D721Med (cell line): ENCODE data around the gene FGD5.

Experiments used
- DNase-seq: peaks from one replicate; pipeline ENCODE4 v3.0.0; 2011; ENCODE audit warnings: low spot score; ENCODE audit not compliant: insufficient read length
- FAIRE-seq: peaks from 2 replicates; lab custom pipeline; 2011; peaks lifted over from hg19 to GRCh38; lab: Jason Lieb, UNC
- TF ChIP-seq, protein P1 (sequence below): IDR thresholded peaks from 2 replicates; pipeline ENCODE4 v1.5.1; 2012; ENCODE audit warnings: mild to moderate bottlenecking, control low read depth; ENCODE audit not compliant: insufficient read depth; ENCODE audit errors: missing control alignments

The FGD5 gene

DNA sequence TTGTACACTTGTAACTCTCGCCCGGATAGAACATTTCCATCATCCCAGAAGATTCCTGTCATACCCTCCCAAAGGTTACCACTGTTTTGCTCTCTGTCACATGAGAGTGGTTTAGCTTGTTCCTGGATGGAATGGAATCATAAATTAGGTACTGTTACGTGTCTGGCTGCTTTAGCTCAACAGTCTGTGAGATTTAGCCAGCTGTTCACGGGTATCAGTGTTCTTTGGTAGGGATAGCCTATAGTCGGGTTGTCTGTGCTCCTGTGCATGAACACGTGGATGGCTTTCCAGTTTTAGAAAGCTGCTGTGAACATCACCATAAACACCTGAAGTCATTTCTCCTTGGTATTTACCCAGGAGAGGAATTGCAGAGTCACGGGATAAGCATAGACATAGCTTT is 70.4 kb downstream of the FGD5 start:
- FAIRE-seq = no peak
- no peak for DNase-seq
- TF ChIP-seq, protein P1, sequence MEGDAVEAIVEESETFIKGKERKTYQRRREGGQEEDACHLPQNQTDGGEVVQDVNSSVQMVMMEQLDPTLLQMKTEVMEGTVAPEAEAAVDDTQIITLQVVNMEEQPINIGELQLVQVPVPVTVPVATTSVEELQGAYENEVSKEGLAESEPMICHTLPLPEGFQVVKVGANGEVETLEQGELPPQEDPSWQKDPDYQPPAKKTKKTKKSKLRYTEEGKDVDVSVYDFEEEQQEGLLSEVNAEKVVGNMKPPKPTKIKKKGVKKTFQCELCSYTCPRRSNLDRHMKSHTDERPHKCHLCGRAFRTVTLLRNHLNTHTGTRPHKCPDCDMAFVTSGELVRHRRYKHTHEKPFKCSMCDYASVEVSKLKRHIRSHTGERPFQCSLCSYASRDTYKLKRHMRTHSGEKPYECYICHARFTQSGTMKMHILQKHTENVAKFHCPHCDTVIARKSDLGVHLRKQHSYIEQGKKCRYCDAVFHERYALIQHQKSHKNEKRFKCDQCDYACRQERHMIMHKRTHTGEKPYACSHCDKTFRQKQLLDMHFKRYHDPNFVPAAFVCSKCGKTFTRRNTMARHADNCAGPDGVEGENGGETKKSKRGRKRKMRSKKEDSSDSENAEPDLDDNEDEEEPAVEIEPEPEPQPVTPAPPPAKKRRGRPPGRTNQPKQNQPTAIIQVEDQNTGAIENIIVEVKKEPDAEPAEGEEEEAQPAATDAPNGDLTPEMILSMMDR = no peak

DNA sequence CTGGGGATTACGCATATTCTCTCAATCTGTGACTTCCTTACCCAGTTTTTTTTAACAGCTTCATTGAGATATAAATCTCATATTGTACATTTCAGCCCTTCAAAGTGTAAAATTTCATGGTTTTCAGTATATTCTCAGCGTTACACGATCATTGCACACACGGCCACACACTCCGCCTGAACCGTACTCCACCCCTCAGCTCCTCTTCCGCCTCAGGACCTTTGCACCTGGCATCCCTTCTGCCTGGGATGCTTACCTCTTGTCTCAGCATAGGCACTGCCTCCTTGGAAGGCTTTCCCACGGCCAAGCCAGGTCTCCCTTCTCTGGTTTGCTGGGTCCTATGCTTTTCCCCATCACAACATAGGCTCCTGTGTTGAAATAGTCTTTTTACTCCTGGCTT is 71.2 kb downstream of the FGD5 start:
- TF ChIP-seq, protein P1 = no peak
- FAIRE-seq = no peak
- no peak for DNase-seq

DNA sequence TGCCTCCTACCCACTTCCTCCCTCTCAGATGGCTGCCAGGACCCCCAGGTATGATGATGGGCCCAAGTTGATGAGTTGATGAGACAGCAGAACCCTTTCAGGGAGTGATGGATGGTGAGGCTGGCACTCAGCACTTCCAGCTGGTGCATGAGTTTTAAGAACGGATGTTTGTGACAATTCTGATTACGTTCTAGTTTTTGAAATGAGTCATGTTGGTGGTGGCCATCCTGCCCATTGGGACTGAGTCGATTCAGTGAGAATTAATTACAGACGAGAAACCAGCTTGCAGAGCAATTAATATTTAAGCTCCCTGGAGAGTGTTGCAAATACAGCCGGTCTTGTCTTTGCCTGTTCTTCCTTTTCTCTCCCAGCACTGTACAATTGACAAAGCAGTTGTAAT is 71.7 kb downstream of the FGD5 start:
- FAIRE-seq = no peak
- TF ChIP-seq, protein P1 = no peak
- no peak for DNase-seq

DNA sequence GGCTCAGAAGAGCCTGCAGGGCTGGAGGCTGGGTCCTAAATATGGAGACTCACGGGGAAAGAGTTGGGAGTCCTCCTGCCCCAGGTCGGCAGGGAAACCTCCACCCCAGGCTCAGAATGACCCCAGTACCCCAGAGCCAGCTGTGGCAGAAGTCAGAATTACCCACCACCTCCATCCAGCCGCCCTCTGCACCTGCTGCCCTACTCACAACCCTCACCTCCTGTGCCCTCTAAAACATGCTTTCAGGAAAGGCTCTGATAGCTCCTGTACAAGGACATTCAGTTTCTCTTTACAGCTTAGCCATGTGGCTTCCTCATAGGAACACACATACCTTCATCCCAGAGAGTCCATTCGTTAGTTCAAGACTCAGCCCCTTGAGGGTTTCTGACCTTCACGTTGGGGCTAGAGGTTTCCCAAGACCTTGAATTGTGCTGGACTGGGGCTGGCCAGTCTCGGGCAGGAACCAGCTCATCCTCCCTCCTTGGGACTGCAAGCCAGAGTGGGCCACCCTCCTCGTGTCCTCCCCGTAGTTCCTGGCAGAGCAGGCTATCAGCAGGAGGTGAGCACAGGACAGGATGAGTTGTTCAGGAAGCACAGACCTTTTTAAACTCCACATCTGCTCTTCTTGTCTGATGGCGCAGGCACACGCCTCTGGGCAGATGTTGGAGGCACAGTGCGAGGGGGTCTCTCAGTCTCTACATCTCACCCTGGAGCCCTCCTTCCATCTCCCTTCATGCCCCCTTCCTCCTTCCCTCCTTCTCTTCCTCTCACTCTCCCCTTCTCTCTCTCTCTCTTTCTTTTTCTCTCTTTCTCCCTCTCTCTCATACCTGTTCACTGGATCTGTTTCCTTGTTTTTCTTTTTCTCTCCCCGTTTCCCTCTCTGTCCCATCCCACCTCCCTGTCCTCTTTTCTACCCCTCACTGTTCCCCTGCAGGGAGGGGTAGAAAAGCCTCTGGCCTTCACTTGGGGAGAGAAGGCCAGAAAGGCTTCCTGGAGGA is 72.7 kb downstream of the FGD5 start:
- no peak for DNase-seq
- TF ChIP-seq, protein P1 = no peak
- FAIRE-seq = no peak

DNA sequence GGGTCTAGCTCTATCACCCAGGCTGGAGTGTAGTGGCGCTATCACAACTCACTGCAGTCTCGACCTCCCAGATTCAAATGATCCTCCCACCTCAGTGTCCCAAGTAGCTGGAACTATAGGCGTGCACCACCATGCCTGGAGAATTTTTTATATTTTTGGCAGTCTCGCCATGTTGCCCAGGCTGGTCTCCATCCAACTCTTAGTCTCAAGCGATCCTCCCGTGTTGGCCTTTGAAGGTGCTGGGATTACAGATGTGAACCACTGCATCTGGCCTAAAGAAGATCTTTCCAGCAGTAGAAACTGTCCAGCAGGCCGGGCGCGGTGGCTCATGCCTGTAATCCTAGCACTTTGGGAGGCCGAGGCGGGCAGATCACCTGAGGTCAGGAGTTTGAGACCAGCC is 73.5 kb downstream of the FGD5 start:
- FAIRE-seq (no peak), DNase-seq (no peak)
- TF ChIP-seq, protein P1 = no peak

DNA sequence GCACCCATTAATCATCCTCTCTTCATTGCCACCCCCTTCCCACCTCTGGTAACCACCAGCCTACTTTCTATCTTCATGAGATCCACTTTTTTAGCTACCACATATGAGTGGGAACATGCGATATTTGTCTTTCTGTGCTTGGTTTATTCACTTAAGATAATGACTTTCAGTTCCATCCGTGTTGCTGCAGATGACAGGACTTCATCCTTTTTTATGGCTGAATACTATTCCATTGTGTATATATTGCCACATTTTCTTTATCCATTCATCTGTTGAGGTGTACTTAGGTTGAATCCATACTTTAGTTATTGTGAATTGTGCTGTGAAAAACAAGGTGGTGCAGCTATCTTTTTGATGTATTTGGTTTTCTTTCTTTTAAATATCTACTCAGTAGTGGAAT is 75.3 kb downstream of the FGD5 start:
- TF ChIP-seq, protein P1 = no peak
- FAIRE-seq (no peak), DNase-seq (no peak)

DNA sequence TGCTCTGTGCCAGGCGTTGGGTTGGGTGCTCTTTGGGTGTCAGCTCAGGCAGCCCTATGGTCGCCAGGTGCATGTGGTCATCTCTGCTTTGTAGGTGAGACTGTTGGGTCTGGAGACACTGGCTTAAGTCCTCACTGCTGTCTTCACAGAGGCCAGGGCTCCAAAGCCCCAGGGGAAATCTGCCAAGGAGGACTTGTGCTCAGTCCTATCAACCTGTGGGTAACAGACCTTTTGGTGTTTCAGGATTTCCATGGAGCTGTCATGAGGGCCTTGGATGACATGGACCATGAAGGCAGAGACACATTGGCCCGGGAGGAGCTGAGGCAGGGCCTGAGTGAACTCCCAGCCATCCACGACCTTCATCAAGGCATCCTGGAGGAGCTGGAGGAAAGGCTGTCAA is 78.5 kb downstream of the FGD5 start:
- no peak for FAIRE-seq

More for the DNA sequence above, 78.5 kb downstream of the FGD5 start:
- DNase-seq = no peak
- TF ChIP-seq, protein P1 = no peak
